ENCODE data around the gene BMPER.

BMPER gene

GRCh38 chr7:33939121-33939520, 33.8 kb downstream of the BMPER start:
- DNase-seq (ENCODE audit: low read depth), result no peak
- no peak overlapping the region for H3K4me3 ChIP-seq (ENCODE audit: low read length)
- TF ChIP-seq CTCF (IDR thresholded peaks at IDR 0.05; ENCODE audit: insufficient read depth, low read depth, low read length, missing control alignments), result no peak

- DNase-seq (ENCODE audit: low read depth), result peak; percentile 63
- H3K4me3 ChIP-seq (ENCODE audit: low read length), result no peak overlapping the region
- TF ChIP-seq CTCF (IDR thresholded peaks at IDR 0.05; ENCODE audit: insufficient read depth, low read depth, low read length, missing control alignments), result no peak
Observed at GRCh38 chr7:33940503-33940902, 35.2 kb downstream of the BMPER start.

- no peak overlapping the region for H3K4me3 ChIP-seq (ENCODE audit: low read length)
- no peak for DNase-seq (ENCODE audit: low read depth)
- TF ChIP-seq CTCF (IDR thresholded peaks at IDR 0.05; ENCODE audit: insufficient read depth, low read depth, low read length, missing control alignments), result no peak
Observed at GRCh38 chr7:33941418-33941817, 36.1 kb downstream of the BMPER start.

- TF ChIP-seq CTCF (IDR thresholded peaks at IDR 0.05; ENCODE audit: insufficient read depth, low read depth, low read length, missing control alignments), result no peak
- no peak overlapping the region for H3K4me3 ChIP-seq (ENCODE audit: low read length)
- peak; percentile 82 for DNase-seq (ENCODE audit: low read depth)
Observed at GRCh38 chr7:33946094-33946699, 40.9 kb downstream of the BMPER start.

GRCh38 chr7:33950047-33950714, 44.8 kb downstream of the BMPER start:
- DNase-seq (ENCODE audit: low read depth), result no peak
- TF ChIP-seq CTCF (IDR thresholded peaks at IDR 0.05; ENCODE audit: insufficient read depth, low read depth, low read length, missing control alignments), result no peak
- H3K4me3 ChIP-seq (ENCODE audit: low read length), result no peak overlapping the region

- no peak overlapping the region for H3K4me3 ChIP-seq (ENCODE audit: low read length)
- TF ChIP-seq CTCF (IDR thresholded peaks at IDR 0.05; ENCODE audit: insufficient read depth, low read depth, low read length, missing control alignments), result no peak
- no peak for DNase-seq (ENCODE audit: low read depth)
Observed at GRCh38 chr7:33952824-33953223, 47.5 kb downstream of the BMPER start.

- TF ChIP-seq CTCF (IDR thresholded peaks at IDR 0.05; ENCODE audit: insufficient read depth, low read depth, low read length, missing control alignments), result no peak
- no peak overlapping the region for H3K4me3 ChIP-seq (ENCODE audit: low read length)
- no peak for DNase-seq (ENCODE audit: low read depth)
Observed at GRCh38 chr7:33958104-33958503, 52.8 kb downstream of the BMPER start.
